H9 (cell line): ENCODE data around the gene MTX3. TPM values are rescaled to one million over a fixed set of nuclear protein-coding genes. Genes with fewer than 3 reads are reported as not detected.

Experiments
- DNase-seq: peaks from one replicate; pipeline ENCODE4 v3.0.0-alpha.2; 2017
- H2AFZ ChIP-seq: one replicate; pipeline ENCODE4 v1.6.1; 2013; ENCODE audit warnings: mild to moderate bottlenecking, low read length, control low read depth, moderate library complexity
- H2AK5ac ChIP-seq: 2 replicates; pipeline ENCODE4 v1.6.1; 2013; ENCODE audit warnings: low read length, control low read depth, mixed read lengths; ENCODE audit not compliant: insufficient read length
- H2BK120ac ChIP-seq: one replicate; pipeline ENCODE4 v1.6.1; 2013; ENCODE audit warnings: low read depth, mild to moderate bottlenecking, low read length, control low read depth, inconsistent platforms; ENCODE audit not compliant: poor library complexity, severe bottlenecking
- H2BK12ac ChIP-seq: 2 replicates; pipeline ENCODE4 v1.6.1; 2013; ENCODE audit warnings: low read length, control low read depth, mixed read lengths, low read depth; ENCODE audit not compliant: insufficient read length
- H2BK15ac ChIP-seq: 2 replicates; pipeline ENCODE4 v1.6.1; 2013; ENCODE audit warnings: low read depth, low read length, control low read depth
- H2BK20ac ChIP-seq: one replicate; pipeline ENCODE4 v1.6.1; 2013; ENCODE audit warnings: low read depth, mild to moderate bottlenecking, low read length, control low read depth, inconsistent platforms; ENCODE audit not compliant: poor library complexity, severe bottlenecking
- H2BK5ac ChIP-seq: 2 replicates; pipeline ENCODE4 v1.6.1; 2013; ENCODE audit warnings: low read length, control low read depth, mixed read lengths; ENCODE audit not compliant: insufficient read length
- H3K14ac ChIP-seq: 2 replicates; pipeline ENCODE4 v1.6.1; 2013; ENCODE audit warnings: low read length, control low read depth; ENCODE audit not compliant: insufficient read depth
- H3K18ac ChIP-seq: 2 replicates; pipeline ENCODE4 v1.6.1; 2013; ENCODE audit warnings: low read depth, mild to moderate bottlenecking, mixed read lengths, low read length, control low read depth; ENCODE audit not compliant: insufficient read length
- H3K23ac ChIP-seq: 2 replicates; pipeline ENCODE4 v1.6.1; 2013; ENCODE audit warnings: low read length, control low read depth, mixed read lengths, low read depth; ENCODE audit not compliant: insufficient read length
- H3K23me2 ChIP-seq: 2 replicates; pipeline ENCODE4 v1.6.1; 2013; ENCODE audit warnings: low read depth, mild to moderate bottlenecking, mixed read lengths, low read length, control low read depth; ENCODE audit not compliant: insufficient read length, poor library complexity, severe bottlenecking
- H3K27ac ChIP-seq: 2 replicates; pipeline ENCODE4 v1.5.1; 2013; ENCODE audit warnings: low read length, control low read depth, mixed read lengths, low read depth; ENCODE audit not compliant: insufficient read length
- H3K27me3 ChIP-seq: 2 replicates; pipeline ENCODE4 v1.6.1; 2013; ENCODE audit warnings: low read length, control low read depth, inconsistent platforms; ENCODE audit not compliant: insufficient read depth
- H3K4ac ChIP-seq: 2 replicates; pipeline ENCODE4 v1.6.1; 2013; ENCODE audit warnings: low read depth, mild to moderate bottlenecking, control low read depth, inconsistent platforms, low read length, moderate library complexity
- H3K4me1 ChIP-seq: 2 replicates; pipeline ENCODE4 v1.6.1; 2013; ENCODE audit warnings: low read length, control low read depth, inconsistent platforms; ENCODE audit not compliant: insufficient read depth
- H3K4me2 ChIP-seq: 2 replicates; pipeline ENCODE4 v1.6.1; 2013; ENCODE audit warnings: low read length, control low read depth, mixed read lengths; ENCODE audit not compliant: insufficient read length, insufficient read depth
- H3K56ac ChIP-seq: 2 replicates; pipeline ENCODE4 v1.6.1; 2013; ENCODE audit warnings: low read depth, mild to moderate bottlenecking, mixed read lengths, low read length, control low read depth; ENCODE audit not compliant: insufficient read length
- H3K79me1 ChIP-seq: 2 replicates; pipeline ENCODE4 v1.6.1; 2013; ENCODE audit warnings: low read depth, mild to moderate bottlenecking, moderate library complexity, low read length, control low read depth, inconsistent platforms; ENCODE audit not compliant: insufficient read depth, poor library complexity, severe bottlenecking
- H3K79me2 ChIP-seq: 2 replicates; pipeline ENCODE4 v1.6.1; 2013; ENCODE audit warnings: low read length, control low read depth, inconsistent platforms; ENCODE audit not compliant: insufficient read depth
- H3K9ac ChIP-seq: 2 replicates; pipeline ENCODE4 v1.6.1; 2013; ENCODE audit warnings: low read length, control low read depth, mixed read lengths; ENCODE audit not compliant: insufficient read length; ENCODE audit errors: extremely low read depth
- H3K9me3 ChIP-seq: one replicate; pipeline ENCODE4 v1.6.1; 2013; ENCODE audit warnings: low read depth, low read length, inconsistent platforms; ENCODE audit not compliant: control insufficient read depth
- H3T11ph ChIP-seq: one replicate; pipeline ENCODE4 v1.6.1; 2013; ENCODE audit warnings: mild to moderate bottlenecking, low read length, control low read depth, inconsistent platforms
- H4K20me1 ChIP-seq: one replicate; pipeline ENCODE4 v1.6.1; 2013; ENCODE audit not compliant: control insufficient read depth, insufficient read length, insufficient read depth
- H4K5ac ChIP-seq: 2 replicates; pipeline ENCODE4 v1.6.1; 2013; ENCODE audit warnings: low read depth, mild to moderate bottlenecking, mixed read lengths, low read length, control low read depth; ENCODE audit not compliant: insufficient read length
- H4K8ac ChIP-seq: replicated peaks from 2 replicates; pipeline ENCODE4 v1.6.1; 2013; ENCODE audit warnings: low read length, control low read depth, mixed read lengths, low read depth; ENCODE audit not compliant: insufficient read length
- H4K91ac ChIP-seq: 2 replicates; pipeline ENCODE4 v1.6.1; 2013; ENCODE audit warnings: low read depth, mild to moderate bottlenecking, moderate library complexity, mixed read lengths, low read length, control low read depth; ENCODE audit not compliant: insufficient read length
- H3K27ac Mint-ChIP-seq, 3 experiments: 2 replicates in 2 of 3; 3 replicates in 1 of 3; pipeline ENCODE4 v1.8.0; 2020 to 2021; ENCODE audit warnings: mixed read lengths in 3 of 3, mild to moderate bottlenecking in 1 of 3, moderate library complexity in 1 of 3
- H3K27me3 Mint-ChIP-seq: 2 replicates; pipeline ENCODE4 v1.8.0; 2021; ENCODE audit warnings: low read depth, mild to moderate bottlenecking, moderate library complexity, mixed read lengths
- H3K36me3 Mint-ChIP-seq, 3 experiments: 2 replicates in 2 of 3; 3 replicates in 1 of 3; pipeline ENCODE4 v1.8.0; 2020 to 2021; ENCODE audit warnings: low read depth in 3 of 3, mixed read lengths in 3 of 3; ENCODE audit not compliant: insufficient read depth in 1 of 3
- H3K4me1 Mint-ChIP-seq, 2 experiments: 2 replicates each; pipeline ENCODE4 v1.8.0; 2020; ENCODE audit warnings: mixed read lengths in 2 of 2
- H3K4me3 Mint-ChIP-seq, 2 experiments: 2 replicates in 1 of 2; 3 replicates in 1 of 2; pipeline ENCODE4 v1.8.0; 2020 to 2021; ENCODE audit warnings: mild to moderate bottlenecking in 2 of 2, mixed read lengths in 2 of 2, moderate library complexity in 1 of 2
- H3K9me3 Mint-ChIP-seq, 2 experiments: 2 replicates in 1 of 2; 3 replicates in 1 of 2; pipeline ENCODE4 v1.8.0; 2020; ENCODE audit warnings: mild to moderate bottlenecking in 2 of 2, mixed read lengths in 2 of 2, moderate library complexity in 1 of 2
- WGBS: extraction: QIAGEN DNeasy Blood & Tissue Kit; methylation state at CpG from one replicate; pipeline ENCODE4 v1.1.7; 2013; ENCODE audit warnings: missing lambda C conversion rate, low lambda C conversion rate, mixed read lengths; ENCODE audit not compliant: insufficient read length; ENCODE audit errors: extremely low coverage; 5-methylcytosine and 5-hydroxymethylcytosine counted together
- total RNA-seq: library from RNA; stranded (reverse); gene quantifications from 2 replicates; pipeline ENCODE4 v1.2.1, GENCODE V29; 2021
- TF ChIP-seq, protein P1 (sequence below): fragments of 200-600 bp; sonication (generic); conservative IDR thresholded peaks from 3 replicates; pipeline ENCODE4 v1.8.0; 2021; ENCODE audit warnings: antibody characterized with exemption, mild to moderate bottlenecking

The MTX3 gene
- total RNA-seq, 1 experiment from 2014 or later, result 24.1 TPM

DNA sequence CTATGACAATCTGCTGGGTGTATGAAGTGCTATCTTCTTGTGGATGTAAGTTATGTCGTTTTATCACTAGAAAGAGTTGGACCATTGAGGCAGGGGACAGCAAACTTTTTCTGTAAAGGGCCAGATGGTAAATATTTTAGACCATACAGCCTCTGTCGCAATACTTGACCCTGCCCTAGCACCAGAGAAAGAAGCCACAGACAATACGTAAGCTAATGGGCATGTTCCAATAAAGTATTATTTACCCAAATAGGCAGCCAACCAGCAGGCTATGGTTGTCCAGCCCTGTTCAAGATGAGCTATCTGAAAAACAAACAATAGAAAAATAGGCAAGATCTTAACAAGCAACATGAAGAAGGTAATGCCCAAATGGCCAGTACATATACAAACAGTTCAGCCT, 36.4 kb downstream of the MTX3 start:
- no peak overlapping the region for H3K56ac ChIP-seq
- Mint-ChIP-seq H3K36me3 (peaks cover 0 to 4% (median 0%) of the 10 kb centered on the region in 3 experiments; a peak in 1 of 7 replicates), H3K27ac (no peak overlapping the region), H3K4me3 (no peak overlapping the region), H3K27me3 (peaks cover 1% of the 10 kb centered on the region), H3K4me1 (peaks cover 25 to 27% of the 10 kb centered on the region in 2 experiments), H3K9me3 (peaks cover 0 to 4% of the 10 kb centered on the region in 2 experiments; a peak in 1 of 5 replicates)
- no peak overlapping the region for H3T11ph ChIP-seq
- DNase-seq, result no peak
- H3K4me1 ChIP-seq, result no peaks in the 10 kb centered on the region
- H3K9ac ChIP-seq, result no peak overlapping the region
- no peak overlapping the region for H3K14ac ChIP-seq
- WGBS, result no CpG with 5 or more reads among the region's 3 CpGs
- no peaks in the 10 kb centered on the region for H3K9me3 ChIP-seq
- H3K79me2 ChIP-seq, result no peaks in the 10 kb centered on the region
- no peak overlapping the region for H2BK120ac ChIP-seq
- H3K4me2 ChIP-seq, result no peak overlapping the region
- no peak overlapping the region for H3K4ac ChIP-seq
- no peaks in the 10 kb centered on the region for H4K20me1 ChIP-seq
- no peak overlapping the region for H2AFZ ChIP-seq
- TF ChIP-seq, protein P1, sequence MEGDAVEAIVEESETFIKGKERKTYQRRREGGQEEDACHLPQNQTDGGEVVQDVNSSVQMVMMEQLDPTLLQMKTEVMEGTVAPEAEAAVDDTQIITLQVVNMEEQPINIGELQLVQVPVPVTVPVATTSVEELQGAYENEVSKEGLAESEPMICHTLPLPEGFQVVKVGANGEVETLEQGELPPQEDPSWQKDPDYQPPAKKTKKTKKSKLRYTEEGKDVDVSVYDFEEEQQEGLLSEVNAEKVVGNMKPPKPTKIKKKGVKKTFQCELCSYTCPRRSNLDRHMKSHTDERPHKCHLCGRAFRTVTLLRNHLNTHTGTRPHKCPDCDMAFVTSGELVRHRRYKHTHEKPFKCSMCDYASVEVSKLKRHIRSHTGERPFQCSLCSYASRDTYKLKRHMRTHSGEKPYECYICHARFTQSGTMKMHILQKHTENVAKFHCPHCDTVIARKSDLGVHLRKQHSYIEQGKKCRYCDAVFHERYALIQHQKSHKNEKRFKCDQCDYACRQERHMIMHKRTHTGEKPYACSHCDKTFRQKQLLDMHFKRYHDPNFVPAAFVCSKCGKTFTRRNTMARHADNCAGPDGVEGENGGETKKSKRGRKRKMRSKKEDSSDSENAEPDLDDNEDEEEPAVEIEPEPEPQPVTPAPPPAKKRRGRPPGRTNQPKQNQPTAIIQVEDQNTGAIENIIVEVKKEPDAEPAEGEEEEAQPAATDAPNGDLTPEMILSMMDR, result no peak
- no peak overlapping the region for H2BK15ac ChIP-seq
- no peak overlapping the region for H2BK5ac ChIP-seq
- no peaks in the 10 kb centered on the region for H3K27me3 ChIP-seq
- no peak overlapping the region for H2AK5ac ChIP-seq
- no peaks in the 10 kb centered on the region for H3K79me1 ChIP-seq
- H3K27ac ChIP-seq, result no peak overlapping the region
- H2BK12ac ChIP-seq, result no peak overlapping the region
- no peak overlapping the region for H3K23ac ChIP-seq
- no peak overlapping the region for H2BK20ac ChIP-seq
- no peak overlapping the region for H4K5ac ChIP-seq
- H4K8ac ChIP-seq, result no peak overlapping the region
- H3K23me2 ChIP-seq, result no peaks in the 10 kb centered on the region
- no peak overlapping the region for H4K91ac ChIP-seq
- no peak overlapping the region for H3K18ac ChIP-seq
